ENCODE measurements around the gene SPATA16.

The SPATA16 gene

GRCh38 chr3:172958565-172958964, 182.5 kb downstream of the SPATA16 start:
- Histone ChIP-seq H3K36me3 (ENCODE audit: control insufficient read depth, insufficient read depth, low read length) (peaks cover 2% of the 10 kb centered on the region), H3K27ac (no peak overlapping the region), H3K4me2 (ENCODE audit: low read length) (no peak overlapping the region), H3K9ac (no peak overlapping the region), H3K79me2 (no peaks in the 10 kb centered on the region), H2AFZ (no peak overlapping the region), H3K4me1 (no peaks in the 10 kb centered on the region), H3K27me3 (ENCODE audit: control insufficient read depth, insufficient read depth, low read length) (no peaks in the 10 kb centered on the region), H3K9me3 (ENCODE audit: control insufficient read depth, low read length) (no peaks in the 10 kb centered on the region), H3K4me3 (ENCODE audit: low read depth, low read length) (no peak overlapping the region)
- no peak for TF ChIP-seq CTCF (IDR thresholded peaks at IDR 0.05)

GRCh38 chr3:172953571-172953970, 187.5 kb downstream of the SPATA16 start:
- Histone ChIP-seq H3K27me3 (ENCODE audit: control insufficient read depth, insufficient read depth, low read length) (no peaks in the 10 kb centered on the region), H3K4me2 (ENCODE audit: low read length) (no peak overlapping the region), H3K9me3 (ENCODE audit: control insufficient read depth, low read length) (no peaks in the 10 kb centered on the region), H2AFZ (no peak overlapping the region), H3K27ac (no peak overlapping the region), H3K4me3 (ENCODE audit: low read depth, low read length) (no peak overlapping the region), H3K36me3 (ENCODE audit: control insufficient read depth, insufficient read depth, low read length) (no peaks in the 10 kb centered on the region), H3K79me2 (no peaks in the 10 kb centered on the region), H3K9ac (no peak overlapping the region), H3K4me1 (no peaks in the 10 kb centered on the region)
- no peak for TF ChIP-seq CTCF (IDR thresholded peaks at IDR 0.05)

GRCh38 chr3:172951511-172951910, 189.5 kb downstream of the SPATA16 start:
- Histone ChIP-seq H3K27ac (no peak overlapping the region), H3K4me1 (no peaks in the 10 kb centered on the region), H3K4me2 (ENCODE audit: low read length) (no peak overlapping the region)

GRCh38 chr3:172946061-172946460, 195.0 kb downstream of the SPATA16 start:
- Histone ChIP-seq H3K36me3 (ENCODE audit: control insufficient read depth, insufficient read depth, low read length) (no peaks in the 10 kb centered on the region), H3K4me1 (no peaks in the 10 kb centered on the region), H3K9me3 (ENCODE audit: control insufficient read depth, low read length) (no peaks in the 10 kb centered on the region), H3K79me2 (no peaks in the 10 kb centered on the region), H2AFZ (no peak overlapping the region), H3K27ac (no peak overlapping the region), H3K27me3 (ENCODE audit: control insufficient read depth, insufficient read depth, low read length) (no peaks in the 10 kb centered on the region), H3K4me2 (ENCODE audit: low read length) (no peak overlapping the region), H3K9ac (no peak overlapping the region), H3K4me3 (ENCODE audit: low read depth, low read length) (no peak overlapping the region)
- no peak for TF ChIP-seq CTCF (IDR thresholded peaks at IDR 0.05)

More at GRCh38 chr3:172951511-172951910, 189.5 kb downstream of the SPATA16 start:
- Histone ChIP-seq H3K9me3 (ENCODE audit: control insufficient read depth, low read length) (no peaks in the 10 kb centered on the region), H3K36me3 (ENCODE audit: control insufficient read depth, insufficient read depth, low read length) (no peaks in the 10 kb centered on the region), H3K79me2 (no peaks in the 10 kb centered on the region), H3K27me3 (ENCODE audit: control insufficient read depth, insufficient read depth, low read length) (no peaks in the 10 kb centered on the region), H3K9ac (no peak overlapping the region), H2AFZ (no peak overlapping the region), H3K4me3 (ENCODE audit: low read depth, low read length) (no peak overlapping the region)
- TF ChIP-seq CTCF (IDR thresholded peaks at IDR 0.05) = no peak

GRCh38 chr3:172939651-172940293, 201.3 kb downstream of the SPATA16 start:
- H3K9ac ChIP-seq = no peak overlapping the region
- no peaks in the 10 kb centered on the region for H3K36me3 ChIP-seq (ENCODE audit: control insufficient read depth, insufficient read depth, low read length)
- no peaks in the 10 kb centered on the region for H3K79me2 ChIP-seq
- no peaks in the 10 kb centered on the region for H3K9me3 ChIP-seq (ENCODE audit: control insufficient read depth, low read length)
- TF ChIP-seq CTCF (IDR thresholded peaks at IDR 0.05) = no peak
- H2AFZ ChIP-seq = no peak overlapping the region
- no peak overlapping the region for H3K27ac ChIP-seq
- H3K4me1 ChIP-seq = no peaks in the 10 kb centered on the region
- no peak overlapping the region for H3K4me2 ChIP-seq (ENCODE audit: low read length)
- no peaks in the 10 kb centered on the region for H3K27me3 ChIP-seq (ENCODE audit: control insufficient read depth, insufficient read depth, low read length)
- no peak overlapping the region for H3K4me3 ChIP-seq (ENCODE audit: low read depth, low read length)
